OCI-LY3 (cell line): ENCODE data around the gene COL20A1.

ENCODE experiments used
- H2AFZ ChIP-seq: fragments of 200-600, 300-600 bp; shearing (Covaris generic); 2 replicates; pipeline ENCODE4 v1.6.0; 2014; ENCODE audit warnings: antibody characterized with exemption, low read depth, low read length
- H3K27ac ChIP-seq: fragments of 200-600, 300-600 bp; sonication (generic); 2 replicates; pipeline ENCODE4 v1.5.1; 2014; ENCODE audit warnings: mild to moderate bottlenecking, low read length, moderate library complexity, mixed read lengths
- H3K27me3 ChIP-seq: fragments of 200-600, 300-600 bp; sonication (generic); 2 replicates; pipeline ENCODE4 v1.6.1; 2014; ENCODE audit warnings: low read depth, low read length, mixed read lengths
- H3K36me3 ChIP-seq: fragments of 200-600, 300-600 bp; sonication (generic); replicated peaks from 2 replicates; pipeline ENCODE3; 2014; ENCODE audit warnings: low read depth, low read length, mixed read lengths
- H3K4me1 ChIP-seq: fragments of 300-600, 200-600 bp; sonication (generic); 2 replicates; pipeline ENCODE4 v1.6.1; 2014; ENCODE audit warnings: low read length, mixed read lengths
- H3K4me2 ChIP-seq: fragments of 200-600, 300-600 bp; sonication (generic); 2 replicates; pipeline ENCODE4 v1.6.1; 2014; ENCODE audit warnings: low read length, mixed read lengths
- H3K4me3 ChIP-seq: fragments of 300-600, 200-600 bp; sonication (generic); 2 replicates; pipeline ENCODE4 v1.5.1; 2014; ENCODE audit warnings: antibody characterized with exemption, mild to moderate bottlenecking, low read length, moderate library complexity
- H3K79me2 ChIP-seq: fragments of 300-600, 200-600 bp; shearing (Covaris generic); 2 replicates; pipeline ENCODE4 v1.6.1; 2014; ENCODE audit warnings: mild to moderate bottlenecking, low read length, mixed read lengths
- H3K9ac ChIP-seq: fragments of 300-600, 200-600 bp; shearing (Covaris generic); 2 replicates; pipeline ENCODE4 v1.6.0; 2014; ENCODE audit warnings: mild to moderate bottlenecking, low read length, moderate library complexity
- H3K9me3 ChIP-seq: fragments of 200-600, 300-600 bp; shearing (Covaris generic); 2 replicates; pipeline ENCODE4 v1.6.1; 2014; ENCODE audit warnings: low read length, mixed read lengths; ENCODE audit not compliant: insufficient read depth
- H4K20me1 ChIP-seq: fragments of 200-600, 300-600 bp; sonication (generic); 2 replicates; pipeline ENCODE4 v1.6.1; 2016; ENCODE audit warnings: low read length, mixed read lengths; ENCODE audit not compliant: insufficient read depth
- CTCF ChIP-seq: fragments of 200-600, 300-600 bp; sonication (generic); IDR thresholded peaks from 2 replicates; pipeline ENCODE4 v1.5.1; 2014; ENCODE audit warnings: antibody characterized with exemption, low read length, low read depth
- EZH2phosphoT487 ChIP-seq: fragments of 200-600 bp; shearing (Covaris generic); IDR thresholded peaks from 2 replicates; pipeline ENCODE4 v1.6.1; 2018; ENCODE audit warnings: antibody characterized with exemption, mixed run types, low read depth

The COL20A1 gene

GRCh38 chr20:63292904-63293303 lies at the start of gene COL20A1:
TSS of gene COL20A1 (plus strand) at chr20:63293186. CDS start at chr20:63295108, 1,922 bp downstream.
- Histone ChIP-seq H3K9ac (no peak within 1 kb of the TSS), H3K36me3 (peaks cover 6% of the 10 kb centered on the region), H4K20me1 (no peaks in the 10 kb centered on the region), H3K27ac (no peak within 1 kb of the TSS), H3K4me3 (no peak within 1 kb of the TSS), H3K9me3 (no peaks in the 10 kb centered on the region), H3K79me2 (no peaks in the 10 kb centered on the region), H3K4me1 (no peaks in the 10 kb centered on the region), H2AFZ (no peak within 1 kb of the TSS), H3K27me3 (no peaks in the 10 kb centered on the region), H3K4me2 (no peak within 1 kb of the TSS)
- TF ChIP-seq EZH2phosphoT487 (no peak), CTCF (no peak)

DNA sequence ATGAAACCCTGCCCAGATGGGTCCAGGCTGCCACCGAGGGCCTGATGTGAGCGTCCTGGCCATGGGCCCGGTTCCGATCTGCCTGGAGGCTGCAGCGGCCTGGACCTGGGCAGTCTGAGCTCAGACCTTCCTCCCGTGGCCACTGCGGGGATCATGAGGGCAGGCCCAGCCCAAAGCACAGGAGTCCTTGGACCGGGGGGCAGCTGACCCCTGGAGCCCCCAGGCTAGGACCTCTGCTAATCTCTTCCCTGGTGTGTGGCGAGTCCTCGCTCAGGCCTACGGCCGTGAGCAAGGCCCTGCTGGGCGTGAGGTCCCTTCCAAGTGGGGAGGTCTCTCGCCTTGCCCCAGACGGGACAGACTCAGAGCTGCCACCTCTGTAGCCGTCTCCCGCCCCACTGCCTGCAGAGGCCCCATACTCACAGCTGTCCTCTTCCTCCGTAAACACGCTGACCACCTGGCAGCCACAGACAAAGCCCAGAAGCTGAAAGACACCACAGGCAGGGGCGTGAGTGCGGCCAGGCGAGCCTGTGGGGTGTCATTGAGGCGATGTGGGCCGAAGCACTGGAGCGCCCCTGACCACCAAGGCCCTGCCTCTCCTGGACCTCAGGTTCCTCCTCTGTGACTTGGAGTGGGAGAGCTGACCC lies 49.3 kb upstream of the COL20A1 start:
- Histone ChIP-seq H3K36me3 (no peaks in the 10 kb centered on the region), H3K9ac (no peak overlapping the region), H3K4me2 (no peak overlapping the region), H3K27me3 (no peaks in the 10 kb centered on the region), H3K4me1 (no peaks in the 10 kb centered on the region), H4K20me1 (no peaks in the 10 kb centered on the region), H3K9me3 (no peaks in the 10 kb centered on the region), H3K27ac (no peak overlapping the region), H3K79me2 (no peaks in the 10 kb centered on the region), H2AFZ (no peak overlapping the region), H3K4me3 (no peak overlapping the region)
- no peak for TF ChIP-seq EZH2phosphoT487
- no peak for TF ChIP-seq CTCF

DNA sequence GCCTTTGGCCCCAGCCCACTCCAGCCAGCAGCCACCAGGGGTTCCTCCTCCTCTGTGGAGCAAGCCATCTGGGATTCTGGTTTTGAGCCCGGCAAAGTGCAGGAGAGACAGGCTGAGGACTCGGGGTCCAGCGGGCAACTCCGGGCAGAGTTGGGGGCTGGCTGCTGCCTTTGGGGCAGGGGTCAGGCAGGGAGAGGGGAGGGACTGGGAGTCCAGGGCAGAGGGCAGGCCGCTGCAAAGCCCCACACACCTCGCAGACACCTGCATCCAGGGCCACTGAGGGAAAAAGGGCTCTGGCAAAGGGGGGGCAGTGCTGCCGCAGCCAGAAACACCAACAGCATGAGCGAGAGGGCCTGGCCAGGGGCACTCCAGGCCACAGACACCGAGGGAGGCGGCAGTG lies 48.5 kb upstream of the COL20A1 start:
- no peak overlapping the region for H3K4me2 ChIP-seq
- no peaks in the 10 kb centered on the region for H4K20me1 ChIP-seq
- H3K36me3 ChIP-seq, result no peaks in the 10 kb centered on the region

More for the DNA sequence above, 48.5 kb upstream of the COL20A1 start:
- H3K27ac ChIP-seq, result no peak overlapping the region
- TF ChIP-seq EZH2phosphoT487, result no peak
- no peak for TF ChIP-seq CTCF
- H3K79me2 ChIP-seq, result no peaks in the 10 kb centered on the region
- no peak overlapping the region for H3K4me3 ChIP-seq
- no peaks in the 10 kb centered on the region for H3K27me3 ChIP-seq
- H3K9me3 ChIP-seq, result no peaks in the 10 kb centered on the region
- H3K9ac ChIP-seq, result no peak overlapping the region
- H3K4me1 ChIP-seq, result no peaks in the 10 kb centered on the region
- no peak overlapping the region for H2AFZ ChIP-seq
